Progenitor cell of endocrine pancreas (in vitro differentiated cells): ENCODE measurements around the gene CDC20. TPM values are rescaled to one million over a fixed set of nuclear protein-coding genes. Genes with fewer than 3 reads are reported as not detected.

Source experiments
- DNase-seq: peaks from one replicate; pipeline ENCODE4 v3.0.0; 2021; ENCODE audit warnings: low spot score; ENCODE audit not compliant: unreplicated experiment
- H3K27ac Mint-ChIP-seq: 2 replicates; pipeline ENCODE4 v1.8.0; 2021; ENCODE audit warnings: mild to moderate bottlenecking, moderate library complexity, mixed read lengths
- H3K27me3 Mint-ChIP-seq: 2 replicates; pipeline ENCODE4 v1.8.0; 2021; ENCODE audit warnings: mixed read lengths
- H3K36me3 Mint-ChIP-seq: 2 replicates; pipeline ENCODE4 v1.8.0; 2022; ENCODE audit warnings: mixed read lengths; ENCODE audit not compliant: insufficient read depth
- H3K4me1 Mint-ChIP-seq: 2 replicates; pipeline ENCODE4 v1.8.0; 2021; ENCODE audit warnings: low read depth, mixed read lengths
- H3K4me3 Mint-ChIP-seq: 2 replicates; pipeline ENCODE4 v1.8.0; 2021; ENCODE audit warnings: low read depth, mild to moderate bottlenecking, moderate library complexity, mixed read lengths
- H3K9me3 Mint-ChIP-seq: 2 replicates; pipeline ENCODE4 v1.8.0; 2021; ENCODE audit warnings: low read depth, mixed read lengths
- CTCF ChIP-seq: fragments of 200-600 bp; sonication (generic); IDR thresholded peaks from one replicate; pipeline ENCODE4 v1.5.0; 2021; ENCODE audit warnings: antibody characterized with exemption, mild to moderate bottlenecking; ENCODE audit not compliant: unreplicated experiment
- total RNA-seq: library from RNA; stranded (reverse); gene quantifications from 2 replicates; pipeline ENCODE4 v1.2.1, GENCODE V29; 2021

CDC20 gene
- total RNA-seq, 1 donor from 2014 or later, result 49.4 TPM

- Mint-ChIP-seq H3K4me3 (no peak overlapping the region), H3K9me3 (no peaks in the 10 kb centered on the region), H3K27me3 (peaks cover 12% of the 10 kb centered on the region), H3K27ac (no peak overlapping the region), H3K36me3 (no peaks in the 10 kb centered on the region), H3K4me1 (peaks cover 3% of the 10 kb centered on the region)
- no peak for TF ChIP-seq CTCF
- DNase-seq, result no peak
Observed at GRCh38 chr1:43312663-43313515, 45.9 kb upstream of the CDC20 start.

- Mint-ChIP-seq H3K27me3 (peaks cover 12% of the 10 kb centered on the region), H3K36me3 (no peaks in the 10 kb centered on the region), H3K9me3 (no peaks in the 10 kb centered on the region), H3K4me1 (peaks cover 3% of the 10 kb centered on the region), H3K4me3 (no peak overlapping the region), H3K27ac (no peak overlapping the region)
- TF ChIP-seq CTCF, result no peak
- DNase-seq, result no peak
Observed at GRCh38 chr1:43313771-43314170, 45.0 kb upstream of the CDC20 start.

- H3K4me3 Mint-ChIP-seq, result no peak overlapping the region
- DNase-seq, result no peak
- H3K27me3 Mint-ChIP-seq, result peaks cover 12% of the 10 kb centered on the region
- no peaks in the 10 kb centered on the region for H3K36me3 Mint-ChIP-seq
- TF ChIP-seq CTCF, result no peak
- H3K27ac Mint-ChIP-seq, result no peak overlapping the region
- H3K9me3 Mint-ChIP-seq, result no peaks in the 10 kb centered on the region
- H3K4me1 Mint-ChIP-seq, result peaks cover 3% of the 10 kb centered on the region
Observed at GRCh38 chr1:43314233-43314632, 44.5 kb upstream of the CDC20 start.

- H3K27me3 Mint-ChIP-seq, result peaks cover 12% of the 10 kb centered on the region
- H3K36me3 Mint-ChIP-seq, result no peaks in the 10 kb centered on the region
- H3K4me3 Mint-ChIP-seq, result no peak overlapping the region
- H3K27ac Mint-ChIP-seq, result no peak overlapping the region
- H3K9me3 Mint-ChIP-seq, result no peaks in the 10 kb centered on the region
- no peak for DNase-seq
- H3K4me1 Mint-ChIP-seq, result peaks cover 3% of the 10 kb centered on the region
- TF ChIP-seq CTCF, result no peak
Observed at GRCh38 chr1:43315481-43315880, 43.3 kb upstream of the CDC20 start.

GRCh38 chr1:43315963-43316737, 42.6 kb upstream of the CDC20 start:
- no peak for DNase-seq
- Mint-ChIP-seq H3K4me1 (peaks cover 3% of the 10 kb centered on the region), H3K27ac (no peak overlapping the region), H3K36me3 (no peaks in the 10 kb centered on the region), H3K9me3 (no peaks in the 10 kb centered on the region), H3K27me3 (peaks cover 7% of the 10 kb centered on the region), H3K4me3 (no peak overlapping the region)
- TF ChIP-seq CTCF, result no peak
